ENCODE results near the gene CIB4. TPM values are rescaled to one million over a fixed set of nuclear protein-coding genes. Genes with fewer than 3 reads are reported as not detected.

CIB4 gene
- total and polyA plus RNA-seq, 9 of the 15 experiments (the other 6 are each of a cell fraction or from before 2014, with no cell fraction given): not detected

- TF ChIP-seq TAL1 (IDR thresholded peaks at IDR 0.05) (no peak), EZH2 (IDR thresholded peaks at IDR 0.05; ENCODE audit: borderline replicate concordance, low read depth, low read length) (no peak), ZFP36 (IDR thresholded peaks at IDR 0.05; ENCODE audit: low read depth, low read length, partially characterized antibody) (no peak), ARID3B (CRISPR knock-in tag; IDR thresholded peaks at IDR 0.05; ENCODE audit: borderline replicate concordance) (no peak), ZNF436 (CRISPR knock-in tag; IDR thresholded peaks at IDR 0.05) (no peak), ZNF764 (CRISPR knock-in tag; IDR thresholded peaks at IDR 0.05; ENCODE audit: low read depth) (no peak), CEBPG (CRISPR knock-in tag; IDR thresholded peaks at IDR 0.05) (no peak), CEBPG (tag; conservative IDR thresholded peaks at IDR 0.05 in 1 of 2, IDR thresholded peaks at IDR 0.05 in 1 of 2) (peak; percentile 46 to 63; a peak in 3 of 4 replicates), SIRT6 (IDR thresholded peaks at IDR 0.05; ENCODE audit: low read depth, low read length) (no peak), CBFA2T3 (IDR thresholded peaks at IDR 0.05) (no peak), PHTF2 (CRISPR knock-in tag; IDR thresholded peaks at IDR 0.05) (no peak), ELK1 (CRISPR knock-in tag; IDR thresholded peaks at IDR 0.05) (no peak)
- TF ChIP-seq, protein P1, sequence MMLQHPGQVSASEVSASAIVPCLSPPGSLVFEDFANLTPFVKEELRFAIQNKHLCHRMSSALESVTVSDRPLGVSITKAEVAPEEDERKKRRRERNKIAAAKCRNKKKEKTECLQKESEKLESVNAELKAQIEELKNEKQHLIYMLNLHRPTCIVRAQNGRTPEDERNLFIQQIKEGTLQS (IDR thresholded peaks at IDR 0.05): peak; percentile 43
- TF ChIP-seq, protein P1 (CRISPR knock-in tag; conservative IDR thresholded peaks at IDR 0.05): no peak
- Histone ChIP-seq H3K79me2 (ENCODE audit: control insufficient read depth, insufficient read depth, low read length) (no peaks in the 10 kb centered on the region), H3K27ac (ENCODE audit: extremely low read depth, low read depth, low read length) (no peak overlapping the region), H3K36me3 (ENCODE audit: control insufficient read depth, insufficient read depth, low read length) (no peaks in the 10 kb centered on the region), H3K4me2 (ENCODE audit: insufficient read depth, low read length) (no peak overlapping the region), H2AFZ (ENCODE audit: low read depth, low read length) (no peak overlapping the region), H3K4me3 (no peak overlapping the region), H3K9me1 (ENCODE audit: control insufficient read depth, insufficient read depth, low read length) (peaks cover 4% of the 10 kb centered on the region), H3K9me3 (replicated peaks; ENCODE audit: control insufficient read depth, insufficient read depth, low read depth, low read length) (no peaks in the 10 kb centered on the region), H3K27me3 (ENCODE audit: control insufficient read depth in 2 of 2, insufficient read depth in 2 of 2, low read length in 2 of 2) (peaks cover 10 to 68% of the 10 kb centered on the region in 2 experiments; a peak in 4 of 5 replicates), H4K20me1 (replicated peaks; ENCODE audit: control insufficient read depth, insufficient read depth, low read length) (peaks cover 3% of the 10 kb centered on the region; the same call in 1 of the 2 replicates), H3K9ac (ENCODE audit: insufficient read depth in 1 of 2, low read depth in 2 of 2, low read length in 2 of 2) (no peak overlapping the region), H3K4me1 (replicated peaks in 1 of 2; ENCODE audit: control insufficient read depth in 2 of 2, insufficient read depth in 2 of 2, low read length in 2 of 2) (no peaks in the 10 kb centered on the region)
- FAIRE-seq: no peak
- BruUV-seq (replicated peaks): no TSS peak
- ATAC-seq: peak; percentile 26; the same call in 2 of the 3 replicates
- in situ Hi-C loops (cut with MboI): no loop called here
- ChIA-PET CTCF (ENCODE audit: low intra/inter-chr PET ratio) (no interaction called here), POLR2A (interaction anchor here (0.5 kb wide), 1 partner anchor 329 kb away, joined by 3 read pairs; no protein-coding TSS in a partner anchor)
- DNase-seq (ENCODE audit: extremely low read depth in 1 of 4, low spot score in 3 of 4): no peak
- 2% methylated on average over 16 of the region's 16 CpGs for WGBS (ENCODE audit: insufficient coverage, low coverage, missing lambda C conversion rate)
- intact Hi-C loops (cut with micrococcal nuclease): no loop called here
These were observed 45.0 kb upstream of the CIB4 start for GRCh38 chr2:26685989-26686839.
